GM12873 (cell line): Measurements from ENCODE around the gene HS3ST4.

Source experiments
- TF ChIP-seq, protein P1 (sequence below): IDR thresholded peaks from 2 replicates; pipeline ENCODE4 v1.5.1; 2012; ENCODE audit warnings: low read depth, mild to moderate bottlenecking, moderate library complexity, low read length, control low read depth; ENCODE audit not compliant: insufficient read depth; ENCODE audit errors: missing control alignments

Gene HS3ST4

DNA sequence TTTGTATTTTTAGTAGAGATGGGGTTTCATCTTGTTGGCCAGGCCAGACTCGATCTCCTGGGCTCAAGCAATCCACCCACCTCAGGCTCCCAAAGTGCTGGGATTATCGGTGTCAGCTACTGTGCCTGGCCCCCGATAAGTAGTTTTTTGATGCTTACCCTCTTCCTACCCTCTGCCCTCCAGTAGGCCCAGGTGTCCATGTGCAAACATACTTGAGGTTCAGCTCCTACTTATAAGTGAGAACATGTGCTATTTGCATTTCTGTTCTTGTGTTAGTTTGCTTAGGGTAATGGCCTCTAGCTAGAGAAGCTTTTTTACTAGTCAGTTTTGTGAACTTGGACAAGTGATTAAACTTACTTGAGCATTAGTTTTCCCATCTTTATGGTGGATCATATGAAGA, 136.8 kb downstream of the HS3ST4 start:
- TF ChIP-seq, protein P1, sequence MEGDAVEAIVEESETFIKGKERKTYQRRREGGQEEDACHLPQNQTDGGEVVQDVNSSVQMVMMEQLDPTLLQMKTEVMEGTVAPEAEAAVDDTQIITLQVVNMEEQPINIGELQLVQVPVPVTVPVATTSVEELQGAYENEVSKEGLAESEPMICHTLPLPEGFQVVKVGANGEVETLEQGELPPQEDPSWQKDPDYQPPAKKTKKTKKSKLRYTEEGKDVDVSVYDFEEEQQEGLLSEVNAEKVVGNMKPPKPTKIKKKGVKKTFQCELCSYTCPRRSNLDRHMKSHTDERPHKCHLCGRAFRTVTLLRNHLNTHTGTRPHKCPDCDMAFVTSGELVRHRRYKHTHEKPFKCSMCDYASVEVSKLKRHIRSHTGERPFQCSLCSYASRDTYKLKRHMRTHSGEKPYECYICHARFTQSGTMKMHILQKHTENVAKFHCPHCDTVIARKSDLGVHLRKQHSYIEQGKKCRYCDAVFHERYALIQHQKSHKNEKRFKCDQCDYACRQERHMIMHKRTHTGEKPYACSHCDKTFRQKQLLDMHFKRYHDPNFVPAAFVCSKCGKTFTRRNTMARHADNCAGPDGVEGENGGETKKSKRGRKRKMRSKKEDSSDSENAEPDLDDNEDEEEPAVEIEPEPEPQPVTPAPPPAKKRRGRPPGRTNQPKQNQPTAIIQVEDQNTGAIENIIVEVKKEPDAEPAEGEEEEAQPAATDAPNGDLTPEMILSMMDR = no peak

DNA sequence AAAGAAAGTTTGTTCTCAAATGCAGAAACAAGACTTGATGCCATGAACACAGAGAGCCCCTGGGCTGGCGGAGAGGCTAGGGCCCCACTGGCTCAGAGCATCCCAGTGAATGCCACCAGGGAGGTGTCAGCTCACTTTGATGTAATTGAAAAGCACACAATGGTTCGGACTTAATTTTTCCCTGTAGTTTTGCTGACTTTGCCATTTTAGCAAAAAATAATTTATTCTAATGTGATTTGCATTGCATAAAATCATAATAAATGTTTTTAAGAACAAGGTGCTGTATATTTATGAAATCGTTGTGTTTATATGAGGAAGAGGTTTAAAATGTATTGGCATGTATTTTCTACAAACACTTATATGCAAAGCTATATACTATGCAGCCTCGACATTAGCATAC, 140.5 kb downstream of the HS3ST4 start:
- TF ChIP-seq, protein P1 = no peak

DNA sequence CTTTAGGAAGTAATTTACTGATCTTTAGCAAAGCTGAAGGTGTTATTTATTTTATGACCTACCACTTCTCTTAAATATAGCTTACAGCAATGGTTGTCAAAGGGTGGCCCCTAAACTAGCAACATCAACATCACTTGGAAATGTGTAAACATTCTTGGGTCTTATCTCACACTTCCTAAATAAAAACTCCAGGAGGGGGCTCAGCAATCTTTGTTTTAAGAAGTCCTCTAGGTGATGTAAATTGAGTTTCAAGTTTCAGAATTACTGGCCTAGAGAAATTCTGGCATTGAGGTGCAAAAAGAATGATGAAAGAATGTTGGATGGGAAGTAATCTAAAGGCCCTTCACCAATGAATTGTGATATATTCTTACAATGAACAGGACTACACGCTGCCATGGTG, 142.3 kb downstream of the HS3ST4 start:
- TF ChIP-seq, protein P1 = no peak

DNA sequence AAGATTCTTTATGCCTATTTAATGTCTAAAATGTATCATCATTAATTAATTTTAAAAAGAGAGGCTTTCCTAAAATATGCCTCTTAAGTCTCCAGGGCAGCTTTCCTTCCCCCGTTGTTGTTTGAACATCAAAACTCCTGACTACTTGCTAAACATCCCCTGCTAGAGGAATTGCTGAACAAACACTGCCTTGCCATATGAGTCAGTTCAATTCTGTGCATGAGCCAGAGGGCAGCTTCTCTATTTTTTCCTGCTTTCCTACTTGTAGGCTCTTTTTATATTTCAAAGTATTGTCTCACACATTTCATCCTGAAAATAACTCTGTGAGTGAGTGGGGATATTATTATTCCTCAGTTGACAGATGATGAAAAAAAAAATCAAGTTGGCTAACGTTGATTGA, 143.4 kb downstream of the HS3ST4 start:
- TF ChIP-seq, protein P1 = no peak

DNA sequence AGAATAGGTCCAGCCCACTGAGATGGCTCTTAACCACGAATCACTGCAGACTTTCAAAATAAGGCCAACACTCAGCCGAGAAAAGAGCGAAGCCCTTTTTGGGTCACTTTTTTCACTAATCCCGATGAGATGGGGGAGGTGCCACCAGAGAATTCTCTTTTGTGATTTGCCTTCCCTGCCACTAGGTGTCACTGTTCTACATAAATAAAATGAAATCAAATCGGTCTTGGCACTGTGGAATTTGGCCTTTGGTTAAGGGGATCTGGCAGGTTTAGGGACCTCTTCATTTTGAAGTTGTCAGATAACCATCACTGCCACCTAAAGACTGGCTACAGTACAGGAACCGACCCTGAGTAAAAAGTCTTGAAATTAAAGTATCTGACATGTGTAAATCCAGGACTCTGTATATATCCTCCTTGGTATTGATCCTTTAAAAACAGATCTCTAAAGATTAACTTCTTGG, 147.0 kb downstream of the HS3ST4 start:
- TF ChIP-seq, protein P1 = peak; percentile 71

DNA sequence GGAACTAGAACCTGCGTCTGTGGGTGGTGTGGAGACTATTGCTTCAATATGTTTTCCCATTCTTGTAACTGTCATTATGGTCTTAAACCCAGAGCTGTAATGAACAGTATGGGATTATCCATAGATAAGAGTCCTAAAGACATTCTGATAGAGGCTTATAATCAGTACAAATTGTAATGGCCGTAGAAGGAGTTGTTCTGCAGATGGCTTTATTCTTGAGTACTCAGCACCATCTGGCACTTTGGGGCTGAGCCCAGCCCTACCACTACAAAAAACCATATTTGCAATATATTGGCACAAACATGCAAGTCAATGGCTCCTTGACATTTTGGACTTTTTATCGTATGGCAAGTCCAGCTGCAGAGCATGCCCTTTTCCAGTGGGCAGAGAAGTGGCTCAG, 150.0 kb downstream of the HS3ST4 start:
- TF ChIP-seq, protein P1 = no peak

DNA sequence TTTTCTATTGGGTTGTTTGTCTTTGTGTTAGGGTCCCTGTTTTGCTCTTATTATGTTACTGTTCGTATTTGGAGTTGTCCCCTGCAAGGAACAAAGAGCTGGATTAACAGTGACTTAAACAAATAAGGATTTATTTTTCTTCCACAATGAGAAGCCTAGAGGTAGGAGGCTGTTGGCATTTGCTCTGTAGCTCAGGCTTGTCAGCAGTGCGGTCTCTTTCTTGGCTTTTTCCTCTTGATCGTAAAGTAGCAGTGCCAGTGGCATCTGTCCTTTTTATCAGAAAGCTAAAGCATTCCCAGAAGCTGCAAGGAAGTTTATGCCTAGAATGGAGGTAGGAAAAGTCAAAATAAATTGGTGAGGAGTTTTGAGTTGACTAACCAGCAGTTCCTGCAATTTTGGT, 154.1 kb downstream of the HS3ST4 start:
- TF ChIP-seq, protein P1 = no peak

DNA sequence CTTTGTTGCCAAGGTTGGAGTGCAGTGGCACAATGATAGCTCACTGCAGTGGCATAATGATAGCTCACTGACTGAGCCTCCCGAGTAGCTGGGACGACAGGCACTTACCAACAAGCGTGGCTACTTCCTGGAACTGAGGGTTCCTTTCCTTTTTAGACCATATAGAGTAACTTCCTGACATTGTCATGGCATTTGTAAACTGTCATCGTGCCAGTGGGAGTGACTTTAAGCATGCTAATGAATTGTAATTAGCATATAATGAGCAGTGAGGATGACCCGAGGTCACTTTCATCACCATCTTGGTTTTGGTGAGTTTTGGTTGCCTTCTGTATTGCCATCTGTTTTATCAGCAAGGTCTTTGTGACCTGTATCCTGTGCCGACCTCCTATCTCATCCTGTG, 162.4 kb downstream of the HS3ST4 start:
- TF ChIP-seq, protein P1 = no peak
